HG02884 (cell line): ENCODE data around the gene CAMK2N2.
A peak's percentile ranks its signal among the peaks of the same experiment; 100 is the strongest.

Experiments used
- ATAC-seq: cut with Tn5 transposase; IDR thresholded peaks from one replicate; pipeline ENCODE4 v1.9.1; 2021; ENCODE audit warnings: mild to moderate bottlenecking, moderate library complexity; ENCODE audit not compliant: unreplicated experiment

Gene CAMK2N2

DNA sequence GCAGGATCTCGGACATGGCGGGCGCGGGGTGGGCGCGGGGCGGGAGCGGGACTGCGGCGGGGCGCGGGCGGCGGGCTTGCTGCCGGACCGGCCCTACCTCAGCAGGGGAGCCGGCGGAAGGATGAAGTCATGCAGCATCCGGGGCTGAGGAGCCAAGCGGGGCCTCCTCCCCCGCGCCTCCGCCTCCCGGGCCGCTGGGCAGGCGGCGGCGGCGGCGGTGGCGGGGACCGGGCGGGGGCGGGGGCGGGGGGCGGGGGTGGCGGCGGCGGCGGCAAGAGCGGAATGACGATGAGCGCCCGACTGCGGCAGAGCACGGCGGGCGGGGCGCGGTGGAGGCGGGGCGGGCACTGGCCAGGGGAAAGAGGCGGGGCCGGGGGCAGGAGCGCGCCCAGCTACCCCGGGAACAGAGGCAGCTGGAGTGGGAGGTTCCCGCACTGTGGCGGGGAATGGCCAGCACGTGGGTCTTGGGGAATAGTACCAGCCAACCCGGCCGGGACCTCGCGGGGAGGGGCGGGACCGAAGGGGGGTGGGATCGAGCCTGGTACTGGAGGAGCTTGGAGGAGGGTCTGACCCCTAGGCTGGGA lies at the start of gene CAMK2N2:
Gene CAMK2N2 (minus strand): TSS at position 284 of the 584 bp plus-strand sequence. CDS start 268 bp downstream, at position 16.
- ATAC-seq: no peak

DNA sequence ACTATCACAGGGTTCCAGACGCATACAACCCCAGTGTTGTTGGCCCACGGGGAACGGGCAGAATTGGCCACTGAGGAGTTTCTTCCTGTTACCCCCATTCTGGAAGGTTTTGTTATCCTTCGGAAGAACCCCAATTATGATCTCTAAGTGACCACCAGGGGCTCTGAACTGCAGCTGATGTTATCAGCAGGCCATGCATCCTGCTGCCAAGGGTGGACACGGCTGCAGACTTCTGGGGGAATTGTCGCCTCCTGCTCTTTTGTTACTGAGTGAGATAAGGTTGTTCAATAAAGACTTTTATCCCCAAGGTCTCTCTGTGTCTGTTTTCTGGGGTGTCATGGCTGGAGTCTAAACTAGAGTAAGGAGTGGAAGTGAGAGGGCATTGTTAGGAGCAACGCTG lies 47.4 kb upstream of the CAMK2N2 start:
- ATAC-seq: no peak

DNA sequence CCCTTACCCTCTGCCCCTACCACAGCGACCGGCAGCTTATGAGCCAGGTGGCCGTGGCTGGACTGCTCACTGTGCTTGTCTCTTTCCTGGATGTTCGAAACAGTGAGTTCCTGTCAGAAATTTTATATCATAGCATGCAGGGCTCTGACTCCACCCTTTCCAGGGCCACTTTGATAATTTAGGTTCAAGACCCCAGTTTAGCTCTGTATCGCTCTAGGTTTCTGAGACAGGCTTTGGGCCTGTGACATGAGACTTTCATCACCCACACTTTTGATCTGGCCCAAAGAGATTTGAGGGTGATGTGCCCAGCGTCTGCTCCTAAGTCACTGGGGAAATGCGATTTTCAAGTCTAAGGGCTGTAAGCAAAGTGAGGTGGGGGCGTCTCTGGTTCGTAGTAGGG lies 46.6 kb upstream of the CAMK2N2 start:
- ATAC-seq: no peak

DNA sequence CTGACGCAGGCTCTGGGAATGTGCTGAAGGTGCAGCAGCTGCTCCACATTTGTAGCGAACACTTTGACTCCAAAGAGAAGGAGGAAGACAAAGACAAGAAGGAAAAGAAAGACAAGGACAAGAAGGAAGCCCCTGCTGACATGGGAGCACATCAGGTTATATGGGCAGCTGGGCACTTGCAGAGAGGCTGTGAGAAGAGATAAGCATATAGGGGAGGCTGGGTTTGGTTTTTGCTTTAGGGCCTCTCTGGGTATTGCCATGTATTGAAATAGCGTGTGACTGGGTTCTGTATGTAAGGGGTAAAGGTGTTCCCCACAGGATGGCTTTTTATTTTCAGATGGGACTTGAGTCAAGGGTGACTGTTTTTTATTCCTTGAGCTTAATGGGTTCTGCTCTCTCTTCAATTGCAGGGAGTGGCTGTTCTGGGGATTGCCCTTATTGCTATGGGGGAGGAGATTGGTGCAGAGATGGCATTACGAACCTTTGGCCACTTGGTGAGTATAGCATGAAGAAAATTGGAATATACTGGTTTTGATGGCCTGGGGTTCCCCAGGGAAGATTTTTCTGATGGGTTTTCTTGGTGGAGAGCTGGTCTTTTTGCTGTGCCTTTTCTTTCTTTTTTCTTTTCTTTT lies 45.1 kb upstream of the CAMK2N2 start:
- no peak for ATAC-seq

DNA sequence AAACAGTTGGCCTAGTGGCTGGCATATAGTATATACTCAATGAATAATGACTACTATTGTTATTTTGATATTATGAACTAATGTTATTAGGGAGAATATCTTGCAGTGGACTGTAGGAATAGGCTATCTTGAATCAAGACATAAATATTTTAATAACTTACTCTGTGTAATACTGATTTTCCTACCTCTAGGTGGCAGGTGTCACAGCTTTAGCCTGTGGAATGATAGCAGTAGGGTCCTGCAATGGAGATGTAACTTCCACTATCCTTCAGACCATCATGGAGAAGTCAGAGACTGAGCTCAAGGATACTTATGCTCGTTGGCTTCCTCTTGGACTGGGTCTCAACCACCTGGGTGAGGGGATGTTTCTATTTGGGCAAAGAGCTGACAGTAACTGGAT lies 44.2 kb upstream of the CAMK2N2 start:
- ATAC-seq: no peak

DNA sequence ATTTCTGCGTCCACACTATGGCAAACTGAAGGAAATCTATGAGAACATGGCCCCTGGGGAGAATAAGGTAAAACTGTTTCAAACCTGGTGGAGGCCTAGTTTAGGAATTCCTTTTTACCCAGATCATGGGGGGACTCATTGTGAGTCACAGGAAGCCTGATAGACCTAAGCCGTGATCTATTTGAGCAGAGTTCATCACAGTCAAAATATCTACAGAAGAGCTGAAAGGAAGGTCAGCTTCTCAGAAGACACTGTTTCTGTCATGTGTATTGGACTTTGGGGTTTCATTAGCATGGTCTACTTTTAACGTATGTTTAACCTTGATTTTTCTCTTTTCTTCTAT lies 39.0 kb upstream of the CAMK2N2 start:
- no peak for ATAC-seq

DNA sequence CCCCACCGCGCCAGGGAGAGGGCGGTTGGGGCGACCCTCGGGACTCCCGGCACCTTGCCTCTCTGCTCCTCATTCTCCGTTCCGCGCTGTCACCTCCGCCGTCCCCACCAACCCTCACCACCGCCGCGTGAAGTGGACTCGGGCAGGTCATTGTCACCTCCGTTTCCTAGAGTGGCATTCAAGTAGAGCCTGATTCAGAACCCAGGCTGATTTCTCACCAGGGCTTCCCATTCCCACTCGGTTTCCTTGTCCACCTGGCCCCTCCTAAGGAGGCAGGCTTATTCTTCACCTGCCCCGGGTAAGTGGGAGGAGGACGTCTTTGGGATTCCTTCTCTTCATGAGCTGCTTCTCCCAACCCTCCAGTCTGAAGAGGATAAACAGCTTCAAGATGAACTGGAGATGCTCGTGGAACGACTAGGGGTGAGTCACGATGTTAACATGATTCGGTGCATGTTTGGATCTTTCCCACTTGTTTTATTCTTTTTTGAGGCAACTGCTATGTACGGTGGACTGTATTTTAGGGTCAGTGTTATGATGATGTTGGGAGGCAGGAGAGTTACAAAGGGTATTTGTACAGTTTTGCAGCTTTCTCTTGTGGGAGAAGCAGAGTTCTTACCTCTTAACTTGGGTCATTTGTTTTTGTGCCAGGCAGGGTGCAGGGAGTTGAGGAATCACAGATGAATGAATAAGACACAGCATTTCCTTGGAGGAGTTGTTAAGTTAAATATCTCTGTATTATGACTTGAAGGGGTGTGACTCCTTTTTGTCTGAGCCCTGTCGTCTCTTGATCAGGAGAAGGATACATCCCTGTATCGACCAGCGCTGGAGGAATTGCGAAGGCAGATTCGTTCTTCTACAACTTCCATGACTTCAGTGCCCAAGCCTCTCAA lies 38.4 kb upstream of the CAMK2N2 start:
- no peak for ATAC-seq

DNA sequence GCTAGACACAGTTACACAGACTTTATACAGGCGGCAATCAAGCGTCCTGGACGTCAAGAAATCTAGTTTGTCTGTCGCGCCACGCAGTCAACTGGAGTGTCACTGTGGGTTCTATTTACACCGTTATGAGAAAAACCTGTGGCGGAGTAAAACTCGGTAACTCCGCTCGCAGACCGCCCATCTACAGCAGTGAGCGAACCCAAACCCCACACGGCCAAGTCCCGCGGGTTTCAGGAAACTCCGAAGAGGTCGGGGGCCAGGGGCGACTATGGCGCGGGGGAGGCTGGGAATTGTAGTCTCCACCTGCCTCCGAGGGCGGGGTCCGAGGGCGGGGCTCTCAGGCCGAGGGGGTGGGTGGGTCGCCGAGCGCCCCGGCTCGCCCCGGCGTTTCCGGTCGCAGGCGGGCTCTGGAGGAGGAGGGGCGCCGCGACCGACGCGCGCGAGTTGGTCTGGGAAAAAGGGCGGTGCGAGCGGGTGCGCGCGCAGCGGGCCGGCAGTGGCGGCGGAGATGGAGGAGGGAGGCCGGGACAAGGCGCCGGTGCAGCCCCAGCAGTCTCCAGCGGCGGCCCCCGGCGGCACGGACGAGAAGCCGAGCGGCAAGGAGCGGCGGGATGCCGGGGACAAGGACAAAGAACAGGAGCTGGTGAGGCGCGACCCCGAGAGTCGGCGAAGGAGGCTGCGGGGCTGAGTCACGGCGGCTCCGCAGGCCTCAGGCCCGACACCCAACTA lies 37.6 kb upstream of the CAMK2N2 start, which contains the start of gene PSMD2:
Gene PSMD2 (plus strand): TSS at position 483 of the 729 bp plus-strand sequence. CDS start 26 bp downstream, at position 509.
- peak; percentile 86 for ATAC-seq

DNA sequence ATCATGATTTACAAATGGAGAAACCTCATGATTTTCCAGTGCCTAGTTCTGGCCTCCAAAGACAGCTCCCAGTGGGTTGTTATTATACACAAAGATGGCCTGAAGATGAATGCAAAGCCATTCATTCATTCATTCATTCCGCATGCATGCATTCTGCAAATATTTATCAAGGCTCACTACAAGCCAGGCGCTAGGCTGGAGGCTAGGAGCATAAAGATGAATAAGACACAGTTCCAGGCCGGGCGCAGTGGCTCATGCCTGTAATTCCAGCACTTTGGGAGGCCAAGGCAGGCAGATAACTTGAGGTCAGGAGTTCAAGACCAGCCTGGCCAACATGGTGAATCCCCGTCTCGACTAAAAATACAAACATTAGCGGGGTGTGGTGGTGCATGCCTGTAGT lies 35.3 kb upstream of the CAMK2N2 start:
- ATAC-seq: no peak

DNA sequence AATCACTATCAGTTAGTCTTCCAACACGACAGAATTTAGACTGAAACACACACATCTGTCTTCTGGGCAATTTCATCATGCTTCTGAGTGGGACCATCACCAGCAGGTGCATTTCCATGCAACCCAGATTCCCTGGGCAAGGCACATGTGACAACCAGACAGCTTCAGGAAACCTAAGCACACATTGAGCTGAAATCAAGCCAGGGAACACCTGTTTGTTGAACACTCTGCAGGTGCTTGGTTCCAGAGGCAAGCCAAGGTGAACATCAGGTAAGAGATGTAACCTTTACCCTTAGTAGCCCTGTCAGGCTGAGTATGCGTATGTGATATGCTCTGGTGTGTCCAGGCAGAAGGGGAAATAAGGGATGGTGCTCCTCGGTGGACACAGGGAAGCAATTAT lies 34.4 kb upstream of the CAMK2N2 start:
- ATAC-seq: no peak

DNA sequence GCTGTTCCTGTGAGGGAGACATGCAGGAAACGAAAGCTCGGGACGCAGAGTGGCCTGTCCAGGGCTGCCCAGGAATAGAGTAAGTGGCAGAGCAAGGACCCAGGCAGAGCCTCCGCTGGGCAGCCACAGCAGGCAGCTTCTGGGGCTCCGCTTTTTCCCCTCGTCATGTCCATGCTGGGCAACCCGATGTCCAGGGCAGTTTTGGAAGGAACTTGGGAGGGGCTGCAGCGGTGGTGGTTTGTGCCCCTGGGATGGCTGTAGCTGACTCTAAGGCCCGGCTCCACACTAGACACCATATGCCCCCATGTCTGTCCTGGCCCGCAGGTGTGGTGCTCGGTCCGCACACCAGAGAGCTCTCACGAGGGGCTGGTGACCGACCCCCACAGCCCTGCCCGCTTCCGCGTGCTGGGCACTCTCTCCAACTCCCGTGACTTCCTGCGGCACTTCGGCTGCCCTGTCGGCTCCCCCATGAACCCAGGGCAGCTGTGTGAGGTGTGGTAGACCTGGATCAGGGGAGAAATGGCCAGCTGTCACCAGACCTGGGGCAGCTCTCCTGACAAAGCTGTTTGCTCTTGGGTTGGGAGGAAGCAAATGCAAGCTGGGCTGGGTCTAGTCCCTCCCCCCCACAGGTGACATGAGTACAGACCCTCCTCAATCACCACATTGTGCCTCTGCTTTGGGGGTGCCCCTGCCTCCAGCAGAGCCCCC lies 30.5 kb upstream of the CAMK2N2 start:
- no peak for ATAC-seq

DNA sequence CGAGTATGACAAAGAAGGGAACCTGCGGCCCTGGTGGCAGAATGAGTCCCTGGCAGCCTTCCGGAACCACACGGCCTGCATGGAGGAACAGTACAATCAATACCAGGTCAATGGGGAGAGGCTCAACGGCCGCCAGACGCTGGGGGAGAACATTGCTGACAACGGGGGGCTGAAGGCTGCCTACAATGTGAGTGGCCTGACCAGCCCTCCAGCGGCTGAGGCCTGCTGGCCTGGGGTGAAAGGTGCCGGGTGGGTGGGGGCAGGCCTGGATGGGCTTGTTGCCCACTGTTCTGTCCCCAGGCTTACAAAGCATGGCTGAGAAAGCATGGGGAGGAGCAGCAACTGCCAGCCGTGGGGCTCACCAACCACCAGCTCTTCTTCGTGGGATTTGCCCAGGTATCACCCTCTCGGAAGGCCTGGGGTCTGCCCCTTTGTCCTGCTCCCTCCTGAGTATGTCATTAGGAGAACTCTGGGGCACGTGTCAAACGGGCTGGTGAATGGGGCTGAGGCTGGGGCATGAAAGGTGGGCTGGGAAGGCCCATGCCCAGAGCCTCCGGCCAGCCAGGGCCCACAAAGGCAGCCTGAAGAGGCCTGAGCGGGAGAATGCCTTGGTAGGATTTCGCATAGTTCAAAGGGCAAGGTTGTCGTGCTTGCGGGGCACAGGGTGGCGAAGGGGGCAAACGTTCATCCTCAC lies 29.8 kb upstream of the CAMK2N2 start:
- ATAC-seq: no peak

DNA sequence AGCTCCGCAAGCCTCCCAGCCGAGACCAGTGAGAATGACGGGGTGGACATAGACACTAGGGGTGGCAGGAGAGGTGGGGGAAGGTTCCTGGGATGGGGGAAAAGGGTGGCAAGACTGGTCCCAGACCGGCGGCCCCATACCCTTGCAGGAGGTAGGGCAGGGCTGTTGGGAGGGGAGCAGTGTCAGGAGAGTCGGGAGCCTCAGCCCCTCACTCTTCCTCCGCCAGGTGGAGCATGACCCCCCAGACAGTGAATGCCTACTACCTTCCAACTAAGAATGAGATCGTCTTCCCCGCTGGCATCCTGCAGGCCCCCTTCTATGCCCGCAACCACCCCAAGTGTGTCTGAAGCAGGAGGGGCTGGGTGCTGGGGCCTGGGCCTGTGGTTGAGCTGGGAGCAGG lies 29.0 kb upstream of the CAMK2N2 start:
- no peak for ATAC-seq

DNA sequence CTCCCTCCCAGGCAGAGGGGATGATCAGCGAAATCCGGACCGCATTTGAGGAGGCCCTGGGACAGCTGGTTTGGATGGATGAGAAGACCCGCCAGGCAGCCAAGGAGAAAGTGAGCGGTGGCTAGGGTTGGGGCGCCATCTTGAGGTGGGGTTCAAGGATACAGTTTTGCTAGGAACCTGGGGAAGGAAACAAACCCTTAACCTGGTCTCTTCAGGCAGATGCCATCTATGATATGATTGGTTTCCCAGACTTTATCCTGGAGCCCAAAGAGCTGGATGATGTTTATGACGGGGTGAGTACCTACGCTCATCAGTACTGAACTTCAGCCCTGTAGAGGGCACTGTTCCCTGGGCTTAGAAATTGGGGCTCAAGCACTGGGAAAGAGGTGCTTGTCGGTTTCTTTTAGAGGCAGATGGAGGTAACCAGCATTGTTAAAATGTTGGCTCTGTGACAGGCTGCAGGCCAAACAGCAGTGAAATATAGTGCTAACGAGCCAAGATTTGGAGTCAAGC lies 28.1 kb upstream of the CAMK2N2 start:
- ATAC-seq: no peak

DNA sequence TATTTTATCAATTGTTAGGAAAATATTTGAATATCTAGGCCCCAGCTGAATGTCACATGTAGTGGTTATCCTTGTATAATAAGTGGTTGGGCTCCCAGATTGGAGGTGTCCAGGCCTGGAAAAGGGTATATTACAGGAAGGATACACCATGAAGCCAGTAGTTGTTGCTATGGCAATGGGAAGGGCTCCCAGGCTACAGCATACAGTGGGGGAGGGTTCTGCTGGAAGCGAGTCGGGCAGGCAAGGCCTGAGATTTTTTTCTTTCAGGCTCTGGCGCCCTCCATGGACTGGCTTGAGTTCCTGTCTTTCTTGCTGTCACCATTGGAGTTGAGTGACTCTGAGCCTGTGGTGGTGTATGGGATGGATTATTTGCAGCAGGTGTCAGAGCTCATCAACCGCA lies 23.3 kb upstream of the CAMK2N2 start:
- no peak for ATAC-seq

DNA sequence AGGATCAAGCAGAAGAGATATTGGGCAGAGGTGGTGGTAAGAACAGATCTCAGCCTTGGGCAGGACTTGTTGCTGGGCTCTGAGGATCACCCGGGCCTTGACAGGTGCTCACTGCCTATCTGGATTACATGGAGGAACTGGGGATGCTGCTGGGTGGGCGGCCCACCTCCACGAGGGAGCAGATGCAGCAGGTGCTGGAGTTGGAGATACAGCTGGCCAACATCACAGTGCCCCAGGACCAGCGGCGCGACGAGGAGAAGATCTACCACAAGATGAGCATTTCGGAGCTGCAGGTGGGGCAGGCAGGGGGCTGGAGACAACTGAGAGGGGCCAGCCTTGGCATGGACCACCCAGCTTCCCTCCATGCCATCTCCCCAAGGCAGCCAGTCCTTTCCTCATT lies 22.3 kb upstream of the CAMK2N2 start:
- ATAC-seq: no peak

DNA sequence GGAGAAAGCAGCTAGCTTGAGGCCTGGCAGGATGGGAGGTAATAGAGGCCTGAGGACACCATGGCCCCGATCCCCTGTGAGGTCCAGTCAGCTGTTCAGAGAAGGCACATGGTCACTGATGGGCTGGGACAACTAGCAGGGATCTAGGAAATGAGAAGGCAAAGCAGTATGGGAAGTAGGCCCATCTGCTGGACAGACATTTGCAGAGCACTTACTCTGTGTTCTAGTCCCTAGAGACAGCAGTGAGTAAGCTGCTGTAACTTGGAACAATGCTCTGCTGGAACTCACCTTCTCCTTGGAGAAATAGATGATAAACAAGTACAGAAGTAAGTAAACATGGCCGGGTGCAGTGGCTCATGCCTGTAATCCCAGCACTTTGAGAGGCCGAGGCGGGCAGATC lies 21.6 kb upstream of the CAMK2N2 start:
- ATAC-seq: no peak

DNA sequence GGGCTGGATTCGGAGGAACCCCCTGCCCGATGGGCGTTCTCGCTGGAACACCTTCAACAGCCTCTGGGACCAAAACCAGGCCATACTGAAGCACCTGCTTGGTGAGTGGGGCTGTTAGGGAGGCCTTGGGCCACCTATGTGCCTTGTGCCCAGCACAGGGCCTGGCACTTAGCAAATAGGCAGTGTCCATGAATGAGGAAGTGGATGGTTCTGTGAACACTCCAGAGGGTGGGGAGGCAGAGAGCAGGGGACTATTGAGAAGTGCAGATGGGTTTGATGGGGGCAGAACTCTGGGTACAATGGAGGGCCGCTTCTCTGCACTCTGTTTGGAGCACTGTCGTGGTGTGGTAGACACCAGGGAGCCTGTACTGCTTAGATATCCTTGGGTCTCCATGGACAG lies 16.0 kb upstream of the CAMK2N2 start:
- no peak for ATAC-seq

DNA sequence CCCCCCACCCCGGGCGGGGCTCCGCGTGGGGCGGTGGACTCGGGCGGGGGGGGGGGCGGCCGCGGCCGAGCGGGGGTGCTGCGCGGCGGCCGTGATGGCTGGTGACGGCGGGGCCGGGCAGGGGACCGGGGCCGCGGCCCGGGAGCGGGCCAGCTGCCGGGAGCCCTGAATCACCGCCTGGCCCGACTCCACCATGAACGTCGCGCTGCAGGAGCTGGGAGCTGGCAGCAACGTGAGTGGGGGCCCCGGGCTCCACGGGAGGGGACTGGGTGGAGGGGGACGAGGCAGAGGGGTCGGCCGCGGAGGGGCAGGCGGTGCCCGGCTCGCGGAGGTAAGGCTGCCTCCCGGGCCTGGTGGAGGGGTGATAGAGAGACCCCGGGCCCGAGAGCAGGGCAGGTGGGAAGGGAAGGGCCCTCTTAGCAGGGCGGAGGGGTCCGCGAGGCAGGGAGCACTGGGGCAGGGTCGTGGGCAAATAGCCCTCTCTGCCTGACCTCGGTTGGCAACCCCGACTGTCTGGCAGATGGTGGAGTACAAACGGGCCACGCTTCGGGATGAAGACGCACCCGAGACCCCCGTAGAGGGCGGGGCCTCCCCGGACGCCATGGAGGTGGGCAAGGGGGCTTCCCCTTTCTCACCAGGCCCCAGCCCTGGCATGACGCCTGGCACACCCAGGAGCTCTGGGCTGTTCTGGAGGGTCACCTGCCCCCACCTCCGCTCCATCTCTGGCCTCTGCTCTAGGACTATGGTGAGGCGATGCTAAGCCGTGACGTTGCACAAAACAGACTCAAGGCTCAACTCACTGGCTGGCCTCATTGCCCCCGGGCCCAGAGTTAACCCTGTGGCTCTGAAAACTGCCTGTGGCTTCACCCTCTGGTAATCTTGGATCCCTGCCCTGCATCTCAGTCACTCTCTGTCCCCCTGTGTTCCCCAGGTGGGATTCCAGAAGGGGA lies 14.9 kb upstream of the CAMK2N2 start, which contains the start of gene ECE2:
Gene ECE2 (plus strand): TSS at position 62 of the 950 bp plus-strand sequence. CDS start 132 bp downstream, at position 194.
- ATAC-seq: no peak
